ENCODE results near the gene CKS1B.

- TF ChIP-seq CTCF (IDR thresholded peaks at IDR 0.05; ENCODE audit: low read depth, low read length) = no peak
- no peak for TF ChIP-seq EZH2phosphoT487 (IDR thresholded peaks at IDR 0.05; ENCODE audit: low read depth)
Measured at GRCh38 chr1:155026154-155026553, 51.7 kb downstream of the CKS1B start.
